AG09309 (cell line): ENCODE results near the gene POLA2.
A peak's percentile ranks its signal among the peaks of the same experiment; 100 is the strongest.

Experiments used
- DNase-seq: peaks from one replicate; pipeline ENCODE4 v3.0.0-alpha.2; 2010; ENCODE audit warnings: low read depth
- H3K4me3 ChIP-seq: 2 replicates; pipeline ENCODE4 v1.5.1; 2011; ENCODE audit warnings: mild to moderate bottlenecking, low read depth, low read length, moderate library complexity; ENCODE audit not compliant: control insufficient read depth
- TF ChIP-seq, protein P1 (sequence below): IDR thresholded peaks from 2 replicates; pipeline ENCODE4 v1.5.1; 2011; ENCODE audit warnings: mild to moderate bottlenecking, low read depth, low read length, inconsistent platforms; ENCODE audit not compliant: insufficient read depth, control insufficient read depth; ENCODE audit errors: missing control alignments

The POLA2 gene

DNA sequence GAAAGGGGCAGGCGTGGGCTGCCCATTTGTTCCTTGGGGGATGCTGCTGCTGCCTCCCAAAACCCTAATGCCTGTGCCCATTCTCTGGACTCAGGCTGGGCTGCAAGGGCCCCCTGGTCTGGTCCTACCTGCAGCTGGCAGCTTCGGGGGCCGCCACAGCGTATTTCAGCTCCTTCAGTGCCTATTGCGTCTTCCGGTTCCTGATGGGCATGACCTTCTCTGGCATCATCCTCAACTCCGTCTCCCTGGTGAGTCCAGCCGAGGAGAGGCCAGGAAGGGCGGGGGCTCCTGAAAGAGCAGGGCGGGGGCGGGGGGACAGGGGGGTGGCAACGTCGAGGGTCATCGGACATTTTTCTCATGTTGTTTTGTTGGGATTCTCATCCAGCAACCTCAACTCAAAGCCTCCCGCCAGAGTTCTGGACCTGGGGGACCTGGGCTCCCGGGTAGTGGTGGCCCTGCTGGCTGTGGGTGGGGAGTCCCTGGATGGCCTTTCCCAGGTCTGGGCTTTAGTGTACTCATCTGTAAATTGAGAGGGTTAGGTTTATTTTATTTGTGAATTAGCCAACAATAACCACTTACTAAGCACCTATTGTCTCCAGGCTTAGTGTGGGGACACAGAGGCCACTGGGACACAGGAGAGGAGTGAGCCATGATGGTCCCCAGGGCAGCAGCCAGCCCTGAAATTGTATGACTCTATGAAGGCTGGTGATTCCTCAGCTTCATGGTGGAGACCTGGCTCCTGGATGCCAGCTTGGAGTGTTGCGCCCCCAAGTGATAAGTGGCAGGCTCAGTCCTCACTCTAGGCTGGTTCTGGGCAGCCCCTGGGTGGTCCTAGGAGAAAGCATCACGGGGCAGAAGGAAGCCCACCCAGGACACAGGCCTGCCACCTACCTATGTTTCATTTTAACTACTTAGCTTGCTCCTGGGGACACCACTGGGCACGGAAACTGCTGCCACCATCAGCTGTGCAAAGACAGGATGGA, 44.0 kb upstream of the POLA2 start:
- DNase-seq = no peak
- TF ChIP-seq, protein P1, sequence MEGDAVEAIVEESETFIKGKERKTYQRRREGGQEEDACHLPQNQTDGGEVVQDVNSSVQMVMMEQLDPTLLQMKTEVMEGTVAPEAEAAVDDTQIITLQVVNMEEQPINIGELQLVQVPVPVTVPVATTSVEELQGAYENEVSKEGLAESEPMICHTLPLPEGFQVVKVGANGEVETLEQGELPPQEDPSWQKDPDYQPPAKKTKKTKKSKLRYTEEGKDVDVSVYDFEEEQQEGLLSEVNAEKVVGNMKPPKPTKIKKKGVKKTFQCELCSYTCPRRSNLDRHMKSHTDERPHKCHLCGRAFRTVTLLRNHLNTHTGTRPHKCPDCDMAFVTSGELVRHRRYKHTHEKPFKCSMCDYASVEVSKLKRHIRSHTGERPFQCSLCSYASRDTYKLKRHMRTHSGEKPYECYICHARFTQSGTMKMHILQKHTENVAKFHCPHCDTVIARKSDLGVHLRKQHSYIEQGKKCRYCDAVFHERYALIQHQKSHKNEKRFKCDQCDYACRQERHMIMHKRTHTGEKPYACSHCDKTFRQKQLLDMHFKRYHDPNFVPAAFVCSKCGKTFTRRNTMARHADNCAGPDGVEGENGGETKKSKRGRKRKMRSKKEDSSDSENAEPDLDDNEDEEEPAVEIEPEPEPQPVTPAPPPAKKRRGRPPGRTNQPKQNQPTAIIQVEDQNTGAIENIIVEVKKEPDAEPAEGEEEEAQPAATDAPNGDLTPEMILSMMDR = no peak
- H3K4me3 ChIP-seq = no peak overlapping the region

DNA sequence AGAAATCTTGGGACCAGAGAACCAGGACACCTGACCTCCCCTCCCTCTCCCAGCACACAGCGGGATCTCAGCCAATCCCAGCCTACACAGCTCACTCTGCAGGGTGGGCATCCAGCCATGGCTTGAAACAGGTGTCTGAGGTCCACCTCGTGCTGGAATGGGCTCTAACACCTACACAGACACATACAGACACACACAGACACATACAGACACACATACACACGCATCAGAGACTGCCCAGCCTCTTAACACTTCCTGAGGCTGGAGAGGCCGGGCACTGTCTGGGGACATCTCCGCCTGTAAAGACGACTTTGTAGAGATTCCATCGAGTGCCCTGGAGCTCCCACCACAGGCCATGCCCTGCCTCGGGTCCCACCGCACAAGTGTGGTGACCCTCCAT, 43.3 kb upstream of the POLA2 start:
- H3K4me3 ChIP-seq = no peak overlapping the region
- TF ChIP-seq, protein P1 = no peak
- DNase-seq = no peak

DNA sequence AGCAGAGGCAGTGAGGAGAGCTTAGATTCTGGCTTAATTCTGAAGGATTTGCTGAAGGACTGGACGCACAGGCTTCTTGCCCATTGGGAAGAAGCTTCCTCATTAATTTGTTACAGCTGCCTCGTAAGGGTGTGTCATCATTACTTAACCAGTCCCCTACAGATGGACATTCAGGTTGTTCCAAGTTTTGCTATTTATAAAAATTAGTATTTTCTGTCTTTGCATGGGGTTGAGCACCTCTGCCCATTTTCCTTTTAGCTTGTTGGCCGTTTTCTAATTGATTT, 41.9 kb upstream of the POLA2 start:
- DNase-seq = peak; percentile 45
- H3K4me3 ChIP-seq = no peak overlapping the region
- TF ChIP-seq, protein P1 = no peak

DNA sequence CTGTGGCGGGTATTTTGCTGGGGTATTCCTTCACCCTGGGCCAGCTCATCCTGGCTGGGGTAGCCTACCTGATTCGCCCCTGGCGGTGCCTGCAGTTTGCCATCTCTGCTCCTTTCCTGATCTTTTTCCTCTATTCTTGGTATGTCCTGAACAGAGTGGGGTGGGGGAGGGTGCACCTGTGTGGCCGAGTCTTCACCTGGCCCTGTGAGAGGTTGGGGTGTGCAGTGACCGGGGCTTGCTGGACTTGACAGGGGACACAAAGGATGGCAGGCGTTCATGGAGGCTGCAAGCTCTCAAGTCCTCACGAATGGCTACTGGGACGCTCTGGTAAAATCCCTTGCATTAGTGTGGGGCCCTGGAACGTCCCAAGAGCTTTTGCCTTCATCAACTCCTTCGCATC, 40.7 kb upstream of the POLA2 start:
- DNase-seq = no peak
- no peak overlapping the region for H3K4me3 ChIP-seq
- TF ChIP-seq, protein P1 = no peak

DNA sequence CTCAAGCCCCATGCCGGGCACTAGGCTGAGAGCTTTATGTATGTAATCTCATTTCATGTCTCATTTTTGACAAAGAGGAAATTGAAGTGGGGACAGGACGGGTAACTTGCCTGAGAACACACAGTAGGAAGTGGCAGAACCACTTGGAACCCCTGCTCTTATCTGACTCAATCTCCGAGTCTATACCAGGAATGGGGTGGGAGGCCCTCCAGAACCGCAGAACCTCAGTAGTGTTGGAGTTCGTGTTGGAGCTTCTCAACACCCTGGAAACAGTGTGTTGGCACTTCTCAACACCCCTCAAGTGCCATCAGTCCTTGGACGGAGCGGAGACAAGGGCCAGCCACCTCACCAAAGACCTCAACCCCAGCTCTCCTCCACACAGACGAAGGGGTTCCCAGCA, 38.8 kb upstream of the POLA2 start:
- DNase-seq = no peak
- TF ChIP-seq, protein P1 = no peak
- H3K4me3 ChIP-seq = no peak overlapping the region

DNA sequence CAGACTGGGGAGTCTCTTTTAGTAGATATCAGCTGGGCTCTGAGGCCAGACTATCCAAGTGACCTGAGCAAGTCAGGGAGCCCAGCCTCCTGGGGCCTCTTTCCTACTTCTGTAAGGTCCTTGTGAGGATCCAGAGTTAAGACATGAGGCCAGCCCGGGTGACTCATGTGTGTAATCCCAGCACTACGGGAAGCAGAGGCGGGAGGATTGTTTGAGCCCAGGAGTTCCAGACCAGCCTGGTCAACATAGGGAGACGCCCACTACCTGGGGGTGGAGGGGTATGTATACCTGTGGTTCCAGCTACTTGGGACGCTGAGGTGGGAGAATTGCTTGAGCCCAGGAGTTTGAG, 36.9 kb upstream of the POLA2 start:
- DNase-seq = peak; percentile 39
- TF ChIP-seq, protein P1 = no peak
- H3K4me3 ChIP-seq = no peak overlapping the region
